Stimulated activated CD8-positive, alpha-beta memory T cell treated with anti-CD3 and anti-CD28 coated beads, Interleukin-7, amount 100 ng/mL, for 1 hour (primary cell): ENCODE data around the gene CTSH.
"Not testable (repeated sequence)": the region's sequence is repeated elsewhere in the genome, so short reads cannot be mapped to it uniquely, and the experiment has no call there.

Experiments used
- DNase-seq, 2 donors: peaks; one replicate each; pipeline ENCODE4 v3.0.0-alpha.2; 2020; ENCODE audit warnings: low read depth in 2 of 2

CTSH gene

GRCh38 chr15:78922527-78922926 lies 22.3 kb downstream of the CTSH start:
- no peak for DNase-seq

GRCh38 chr15:78921940-78922339 lies 22.9 kb downstream of the CTSH start:
- DNase-seq: no peak

DNA sequence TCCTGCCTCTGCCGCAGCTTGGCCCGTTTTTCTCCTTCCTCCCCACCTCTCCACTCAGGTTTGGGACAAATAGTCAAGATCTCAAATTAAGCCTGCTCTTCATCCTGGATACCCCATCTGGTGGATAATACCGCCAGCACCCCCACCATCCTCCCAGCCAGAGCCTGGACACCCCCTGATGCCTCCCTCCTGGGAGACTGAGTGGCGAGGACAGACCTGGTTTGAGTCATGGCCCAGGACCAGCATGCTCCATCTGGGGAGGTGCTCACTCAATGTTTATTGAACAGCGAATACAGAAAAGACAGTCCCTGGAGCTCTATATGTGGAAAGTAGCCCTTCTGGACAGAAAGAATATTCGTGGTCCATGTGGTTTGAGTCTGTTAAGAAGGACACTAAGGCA lies 23.3 kb downstream of the CTSH start:
- DNase-seq: no peak

DNA sequence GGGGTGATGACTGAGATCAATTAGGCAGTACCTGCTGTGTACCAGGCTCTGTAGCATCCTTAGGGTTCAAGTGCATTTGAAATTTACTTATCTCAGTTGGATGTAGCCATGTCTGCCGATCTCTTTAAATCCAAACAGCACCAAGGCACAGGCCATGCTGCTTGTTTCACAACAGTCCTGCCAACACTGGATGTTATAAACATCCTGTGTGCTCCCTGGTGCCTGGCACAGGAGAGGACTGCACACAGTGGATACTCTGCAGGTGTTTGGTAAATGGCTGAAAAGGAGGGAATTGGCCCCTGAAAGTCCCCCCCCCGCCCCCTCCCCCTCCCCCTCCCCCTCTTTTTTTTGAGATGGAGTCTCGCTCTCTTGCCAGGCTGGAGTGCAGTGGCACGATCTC lies 27.0 kb downstream of the CTSH start:
- DNase-seq: no peak

- DNase-seq: no peak
Measured at GRCh38 chr15:78916088-78916487, 28.8 kb downstream of the CTSH start.

- DNase-seq: no peak
Measured at GRCh38 chr15:78915341-78916087, 29.3 kb downstream of the CTSH start.

DNA sequence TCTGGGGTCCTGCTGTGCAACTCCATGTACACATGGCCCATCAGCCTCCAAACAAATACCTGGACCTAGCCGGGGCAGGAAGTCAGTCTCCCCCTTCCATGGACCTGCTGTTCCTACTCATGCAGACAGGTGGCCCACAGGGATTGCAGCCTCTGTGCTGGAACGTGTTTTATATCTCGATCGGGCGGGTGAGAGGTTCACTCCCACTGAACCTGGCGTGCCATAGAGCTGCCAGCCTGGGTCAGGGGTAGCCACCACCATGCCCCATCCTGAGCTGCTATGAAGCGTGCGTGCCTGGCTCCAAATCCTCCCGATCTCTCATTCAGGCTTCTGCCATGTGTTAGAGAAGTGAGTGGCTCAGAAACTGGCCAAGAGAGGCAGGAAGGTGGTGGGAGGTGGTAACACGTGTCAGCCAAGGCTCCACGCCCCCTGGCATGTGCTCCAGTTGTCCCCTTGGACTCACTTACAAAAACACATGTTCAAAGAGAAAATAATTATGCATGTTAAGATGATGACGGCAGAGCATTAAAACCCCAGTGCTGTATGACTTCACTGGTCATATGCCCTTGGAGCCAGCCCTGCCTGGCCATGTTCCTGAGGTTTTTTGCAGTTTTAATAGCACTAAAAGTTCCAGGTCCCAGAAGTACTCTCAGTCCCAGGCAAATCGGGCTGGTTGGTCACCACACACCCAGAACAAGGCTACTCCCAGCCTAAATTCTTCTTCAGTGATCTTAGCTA lies 30.6 kb downstream of the CTSH start:
- no peak for DNase-seq

DNA sequence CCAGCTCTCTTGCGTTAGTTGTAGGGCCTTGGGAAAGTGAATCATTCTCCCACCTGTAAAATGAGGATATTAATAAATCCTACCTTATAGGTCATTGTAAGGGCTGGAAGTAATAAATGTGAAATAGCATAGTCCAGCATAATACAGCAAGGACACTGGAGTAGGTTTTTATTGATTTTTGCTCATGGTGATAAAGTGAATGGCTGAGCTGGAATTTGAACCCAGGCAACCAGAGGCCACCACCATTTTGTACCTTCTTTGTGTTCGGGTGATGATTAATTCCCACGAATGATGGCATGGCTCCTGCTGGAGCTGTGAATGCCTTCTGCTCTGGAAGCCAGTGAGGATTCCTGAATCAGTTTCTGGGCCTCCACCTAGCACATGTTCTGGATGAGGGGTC lies 31.8 kb downstream of the CTSH start:
- no peak for DNase-seq

DNA sequence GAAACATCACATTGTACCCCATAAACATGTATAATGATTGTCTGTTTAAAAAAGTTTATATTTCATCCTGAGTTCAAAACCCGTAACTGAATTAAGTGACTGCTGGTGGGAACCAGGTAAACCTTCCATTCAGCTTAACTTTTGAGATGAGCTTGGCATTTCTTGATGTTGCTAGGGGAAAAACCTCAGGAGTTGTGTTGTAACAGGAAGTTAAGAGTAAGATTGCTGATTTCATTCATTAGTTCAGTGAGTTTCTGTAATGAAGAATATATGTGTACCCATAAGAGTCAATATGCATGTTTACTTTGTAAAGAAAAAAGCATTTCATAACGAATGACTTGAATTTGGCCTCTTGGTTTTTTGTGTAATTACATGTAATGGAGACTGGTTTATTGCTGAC lies 32.5 kb downstream of the CTSH start:
- no peak for DNase-seq

DNA sequence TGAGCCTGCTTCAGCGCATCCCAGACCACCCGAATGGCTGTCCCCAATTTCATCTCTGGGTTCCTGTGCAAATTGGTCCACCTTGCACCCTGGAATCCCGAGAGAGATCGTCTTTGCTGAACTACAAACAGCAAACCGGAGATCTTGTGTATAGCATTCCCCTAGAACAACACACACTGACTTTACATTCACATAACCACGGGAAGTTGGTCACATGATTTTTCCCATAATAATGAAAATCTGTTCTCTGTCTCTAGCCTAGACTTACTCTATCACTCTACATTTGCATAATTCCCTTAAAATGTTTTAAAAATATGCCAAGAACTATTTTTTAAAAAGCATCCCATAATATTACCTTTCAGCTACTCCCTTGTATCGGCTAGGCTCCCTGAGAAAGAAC lies 34.6 kb downstream of the CTSH start:
- no peak for DNase-seq

DNA sequence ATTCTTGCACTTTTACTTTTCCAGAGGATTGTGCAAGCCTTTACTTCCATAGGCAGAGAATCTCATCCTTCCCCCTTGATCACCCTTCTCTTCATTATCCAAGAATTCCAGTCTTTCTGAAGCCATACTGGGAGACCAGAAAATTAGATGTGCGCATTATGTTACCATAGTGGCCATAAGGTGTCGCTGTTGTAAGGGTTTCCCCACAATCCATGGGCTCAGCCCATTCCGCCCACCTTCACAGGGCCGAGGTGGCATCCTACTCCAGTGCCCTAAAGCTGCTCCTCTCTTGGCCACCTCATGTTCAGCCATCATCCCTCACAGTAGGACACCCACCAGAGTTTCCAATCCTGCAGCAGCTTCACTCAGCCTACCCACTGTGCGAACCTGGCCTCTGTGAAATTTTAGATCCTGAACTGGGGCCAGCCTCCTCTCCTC lies 35.0 kb downstream of the CTSH start:
- DNase-seq: no peak

DNA sequence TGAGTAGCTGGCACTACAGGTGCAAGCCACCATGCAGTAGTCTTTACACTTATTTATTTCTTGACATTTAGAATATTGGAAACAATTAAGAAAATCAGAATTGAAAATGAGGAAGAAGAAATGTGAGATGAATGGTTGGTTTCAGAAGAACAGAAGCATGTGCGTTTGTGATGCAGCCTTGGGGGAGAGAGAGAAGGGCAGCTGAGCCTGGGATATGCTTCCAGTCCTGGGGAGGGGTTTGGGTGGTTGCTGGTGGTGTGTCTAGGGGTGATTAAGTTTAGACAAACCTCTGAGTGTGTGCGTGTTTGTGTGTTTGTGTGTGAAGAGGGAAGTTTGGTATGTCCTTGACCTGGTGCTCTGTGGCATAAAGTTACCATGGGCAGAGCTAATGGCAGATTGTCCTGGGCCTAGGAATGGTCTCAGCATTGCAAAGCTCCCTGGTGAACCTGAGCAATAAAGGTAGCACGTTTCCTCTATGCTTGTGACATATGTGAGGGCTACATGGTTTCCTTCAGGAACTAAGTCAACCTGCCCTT lies 35.6 kb downstream of the CTSH start:
- no peak for DNase-seq

GRCh38 chr15:78907577-78907976 lies 37.3 kb downstream of the CTSH start:
- no peak for DNase-seq

DNA sequence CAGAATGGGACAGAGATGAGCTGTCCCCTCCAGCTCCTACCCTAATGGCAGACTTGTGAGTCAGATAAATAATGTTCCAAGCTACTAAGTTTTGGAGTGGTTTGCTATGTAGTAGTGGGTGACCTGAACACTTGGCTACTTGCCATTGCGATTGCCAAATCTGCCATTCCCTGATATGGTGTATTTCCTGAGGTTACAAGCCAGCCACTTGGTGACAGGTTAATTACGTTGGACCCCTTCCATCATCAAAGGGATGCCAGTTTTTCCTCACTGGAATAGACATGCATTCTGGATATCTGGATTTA lies 38.6 kb downstream of the CTSH start:
- DNase-seq: no peak

DNA sequence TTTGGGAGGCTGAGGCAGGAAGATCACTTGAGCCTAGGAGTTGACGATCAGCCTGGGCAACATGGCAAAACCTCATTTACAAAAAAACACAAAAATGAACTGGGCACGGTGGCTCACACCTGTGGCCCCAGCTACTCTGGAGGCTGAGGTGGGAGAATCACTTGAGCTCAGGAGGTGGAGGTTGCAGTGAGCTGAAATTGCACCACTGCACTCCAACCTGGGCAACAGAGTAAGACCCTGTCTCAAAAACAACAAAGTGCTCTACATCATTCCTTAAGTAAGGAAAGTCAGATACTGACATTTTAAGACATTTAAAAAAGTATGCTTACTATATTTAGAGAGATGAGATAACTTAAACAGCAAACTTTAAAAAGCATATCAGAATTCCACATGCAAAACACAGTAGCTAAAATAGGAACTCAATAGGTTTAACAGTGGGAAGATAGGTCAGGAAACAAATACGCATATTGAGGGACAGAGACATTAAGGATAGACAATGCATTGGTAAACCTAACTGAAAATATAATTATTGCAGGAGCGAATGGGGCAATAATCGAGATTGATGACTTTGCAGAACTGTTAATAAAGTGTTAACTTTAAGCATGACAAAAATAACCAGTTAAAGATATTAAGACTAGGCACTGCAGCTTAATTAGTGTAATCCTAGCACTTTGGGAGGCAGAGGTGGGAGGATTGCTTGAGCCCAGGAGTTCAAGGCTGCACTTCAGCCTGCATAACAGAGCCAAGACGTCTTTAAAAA lies 40.1 kb downstream of the CTSH start:
- no peak for DNase-seq

- DNase-seq: not testable (repeated sequence)
Measured at GRCh38 chr15:78902281-78903032, 42.4 kb downstream of the CTSH start.

DNA sequence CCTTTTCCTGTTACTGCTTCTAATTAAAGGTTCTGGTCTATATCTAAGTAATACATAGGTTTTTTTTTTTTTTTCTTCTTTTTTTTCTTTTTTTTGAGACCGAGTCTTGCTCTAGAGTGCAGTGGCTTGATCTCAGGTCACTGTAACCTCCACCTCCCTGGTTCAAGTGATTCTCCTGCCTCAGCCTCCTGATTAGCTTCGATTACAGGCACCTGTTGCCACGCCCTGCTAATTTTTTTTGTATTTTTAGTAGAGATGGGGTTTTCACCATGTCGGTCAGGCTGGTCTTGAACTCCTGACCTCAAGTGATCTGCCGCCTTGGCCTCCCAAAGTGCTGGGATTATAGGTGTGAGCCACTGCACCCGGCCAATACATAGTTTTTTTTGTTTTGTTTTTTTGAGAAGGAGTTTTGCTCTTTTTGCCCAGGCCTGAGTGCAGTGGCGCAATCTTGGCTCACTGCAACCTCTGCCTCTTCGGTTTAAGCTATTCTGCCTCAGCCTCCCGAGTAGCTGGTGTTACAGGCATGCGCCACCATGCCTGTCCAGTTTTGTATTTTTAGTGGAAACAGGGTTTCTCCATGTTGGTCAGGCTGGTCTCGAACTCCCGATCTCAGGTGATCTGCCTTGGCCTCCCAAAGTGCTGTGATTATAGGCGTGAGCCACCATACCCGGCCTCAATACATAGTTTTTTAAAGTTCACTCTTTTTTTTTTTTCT lies 43.9 kb downstream of the CTSH start:
- not testable (repeated sequence) for DNase-seq

- no peak for DNase-seq
Measured at GRCh38 chr15:78898540-78898939, 46.3 kb downstream of the CTSH start.

- DNase-seq: no peak
Measured at GRCh38 chr15:78895471-78895870, 49.4 kb downstream of the CTSH start.

DNA sequence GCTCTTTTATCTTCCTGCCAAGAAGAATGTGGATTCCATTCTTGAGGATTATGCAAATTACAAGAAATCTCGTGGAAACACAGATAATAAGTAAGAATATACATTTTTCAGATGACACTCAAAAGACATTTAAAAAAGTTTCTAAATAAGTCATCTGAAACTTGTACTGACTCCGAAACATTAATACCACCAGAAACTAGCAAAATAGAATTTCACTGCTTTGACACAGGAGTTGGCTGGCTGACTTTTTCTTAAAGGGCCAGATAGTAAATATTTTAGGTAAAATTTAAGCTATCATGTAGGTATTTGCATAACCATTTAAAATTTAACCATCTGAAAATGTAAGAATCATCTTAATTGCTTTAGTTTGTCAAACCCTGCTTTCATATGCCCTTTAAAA lies 51.3 kb downstream of the CTSH start:
- no peak for DNase-seq

- no peak for DNase-seq
Measured at GRCh38 chr15:78889000-78889399, 55.8 kb downstream of the CTSH start.
